ENCODE results near the gene NAT14. TPM values are rescaled to one million over a fixed set of nuclear protein-coding genes. Genes with fewer than 3 reads are reported as not detected.

NAT14 gene
- total RNA-seq, 1 experiment from 2014 or later: 55.3 TPM

DNA sequence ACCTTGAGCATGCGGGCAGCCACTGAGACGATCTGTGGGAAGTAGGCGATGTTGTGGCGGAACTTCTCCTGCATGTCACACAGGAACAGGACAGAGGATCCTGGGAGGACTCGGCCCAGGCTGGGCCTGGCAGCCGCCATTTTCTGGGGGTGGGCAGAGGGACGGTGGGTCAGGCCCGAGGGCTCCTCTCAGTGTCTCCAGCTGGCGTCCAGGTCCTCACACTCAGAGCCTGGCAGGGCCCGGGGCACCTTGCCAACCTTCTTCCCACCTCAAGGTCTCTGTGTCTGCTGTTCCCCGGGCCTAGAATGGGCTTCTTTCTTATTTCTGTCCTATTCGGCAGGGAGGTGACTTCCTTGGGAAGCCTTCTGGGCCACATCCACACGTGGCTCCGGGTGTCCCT lies 28.6 kb upstream of the NAT14 start (continued):
- TF ChIP-seq POLR2AphosphoS5 (IDR thresholded peaks at IDR 0.05; ENCODE audit: low read depth, low read length) (no peak), EZH2phosphoT487 (IDR thresholded peaks at IDR 0.05; ENCODE audit: borderline replicate concordance) (no peak), TCF7L2 (IDR thresholded peaks at IDR 0.05; ENCODE audit: borderline replicate concordance, extremely low read depth, insufficient read depth, insufficient read length) (no peak), CBX3 (IDR thresholded peaks at IDR 0.05; ENCODE audit: low read depth) (no peak), YY1 (IDR thresholded peaks at IDR 0.05; ENCODE audit: extremely low read depth, insufficient replicate concordance, low read depth, low read length) (no peak), SIN3A (IDR thresholded peaks at IDR 0.05; ENCODE audit: low read depth) (no peak), ELF1 (IDR thresholded peaks at IDR 0.05; ENCODE audit: borderline replicate concordance, low read depth) (no peak)

DNA sequence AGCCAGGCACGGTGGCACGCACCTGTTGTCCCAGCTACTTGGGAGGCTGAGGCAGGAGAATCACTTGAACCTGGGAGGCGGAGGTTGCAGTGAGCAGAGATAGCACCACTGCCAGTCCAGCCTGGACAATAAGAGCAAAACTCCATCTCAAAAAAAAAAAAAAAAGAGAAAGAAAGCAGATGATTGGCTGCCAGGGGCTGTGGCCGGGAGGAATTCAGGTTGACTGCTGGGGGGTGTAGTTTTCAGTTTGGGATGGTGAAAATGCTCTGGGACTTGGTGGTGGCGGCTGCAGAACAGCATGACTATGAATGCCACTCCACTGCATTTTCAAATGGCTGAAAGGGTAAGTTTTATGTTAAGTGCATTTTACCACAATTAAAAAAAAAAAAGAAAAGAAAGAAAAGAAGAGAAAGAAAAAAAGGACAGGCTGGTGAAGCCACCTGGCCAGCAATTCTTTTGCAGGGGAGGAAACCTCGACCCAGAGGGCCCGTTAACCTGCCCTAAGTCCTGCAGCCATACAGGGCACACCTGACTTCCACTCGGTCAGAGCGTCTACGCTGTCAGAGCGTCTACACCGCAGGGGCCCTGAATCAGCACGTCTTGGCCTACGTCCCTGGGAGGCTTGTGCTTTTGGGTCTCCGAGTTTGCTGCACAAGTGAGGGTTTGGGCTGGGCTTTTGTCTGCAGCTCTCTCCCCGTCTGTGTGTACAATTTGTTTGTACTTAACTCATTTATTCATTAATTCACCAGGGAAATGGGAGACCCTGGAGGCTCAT lies 27.1 kb upstream of the NAT14 start:
- Histone ChIP-seq H3K79me2 (ENCODE audit: insufficient read depth, low read length) (peaks cover 12% of the 10 kb centered on the region; the same call in 1 of the 2 replicates), H2AFZ (ENCODE audit: low read depth, low read length, poor library complexity, severe bottlenecking) (no peak overlapping the region), H3K9me3 (ENCODE audit: control insufficient read depth in 1 of 2, insufficient read depth in 1 of 2, low read depth in 1 of 2, low read length in 2 of 2) (no peaks in the 10 kb centered on the region), H3K27ac (ENCODE audit: low read depth, low read length) (no peak overlapping the region), H3K36me3 (ENCODE audit: control insufficient read depth in 1 of 2, insufficient read depth in 2 of 2, low read length in 2 of 2) (no peaks in the 10 kb centered on the region; a peak in 1 of 4 replicates), H4K20me1 (ENCODE audit: insufficient read depth) (no peaks in the 10 kb centered on the region), H3K4me2 (ENCODE audit: low read length) (no peak overlapping the region), H3K4me3 (replicated peaks in 1 of 2; ENCODE audit: low read depth in 1 of 2, low read length in 2 of 2) (no peak overlapping the region), H3K9me2 (ENCODE audit: insufficient read depth) (no peaks in the 10 kb centered on the region), H3K4me1 (ENCODE audit: control insufficient read depth in 1 of 2, insufficient read depth in 2 of 2, low read length in 2 of 2) (peaks cover 9 to 25% of the 10 kb centered on the region in 2 experiments), H3K27me3 (ENCODE audit: insufficient read depth, low read length) (no peaks in the 10 kb centered on the region), H3K9ac (ENCODE audit: low read length) (no peak overlapping the region)
- ATAC-seq: no peak
- intact Hi-C loops (cut with micrococcal nuclease): no loop called here
- no peak for DNase-seq (ENCODE audit: low read depth, low spot score)
- ChIA-PET POLR2A (no interaction called here), CTCF (no interaction called here), RAD21 (ENCODE audit: low non-redundant PET in 1 of 2, low total read pairs in 2 of 2, uncharacterized antibody in 2 of 2, unreplicated experiment in 2 of 2) (no interaction called here)
- TF ChIP-seq CBX3 (IDR thresholded peaks at IDR 0.05; ENCODE audit: low read depth) (no peak), ELF1 (IDR thresholded peaks at IDR 0.05; ENCODE audit: borderline replicate concordance, low read depth) (no peak), FOSL1 (IDR thresholded peaks at IDR 0.05; ENCODE audit: low read depth) (no peak), ZFX (IDR thresholded peaks at IDR 0.05) (no peak), CEBPB (IDR thresholded peaks at IDR 0.05; ENCODE audit: low read depth) (no peak), TCF7L2 (IDR thresholded peaks at IDR 0.05; ENCODE audit: borderline replicate concordance, extremely low read depth, insufficient read depth, insufficient read length) (no peak), RAD21 (IDR thresholded peaks at IDR 0.05; ENCODE audit: low read depth) (no peak), EZH2phosphoT487 (IDR thresholded peaks at IDR 0.05; ENCODE audit: borderline replicate concordance) (no peak), EGR1 (IDR thresholded peaks at IDR 0.05; ENCODE audit: low read depth) (no peak), SIN3A (IDR thresholded peaks at IDR 0.05; ENCODE audit: low read depth) (no peak), SP1 (IDR thresholded peaks at IDR 0.05; ENCODE audit: low read depth) (no peak), POLR2A (IDR thresholded peaks at IDR 0.05; ENCODE audit: borderline replicate concordance, extremely low read depth, insufficient read depth, insufficient read length) (no peak)
- TF ChIP-seq, protein P1, sequence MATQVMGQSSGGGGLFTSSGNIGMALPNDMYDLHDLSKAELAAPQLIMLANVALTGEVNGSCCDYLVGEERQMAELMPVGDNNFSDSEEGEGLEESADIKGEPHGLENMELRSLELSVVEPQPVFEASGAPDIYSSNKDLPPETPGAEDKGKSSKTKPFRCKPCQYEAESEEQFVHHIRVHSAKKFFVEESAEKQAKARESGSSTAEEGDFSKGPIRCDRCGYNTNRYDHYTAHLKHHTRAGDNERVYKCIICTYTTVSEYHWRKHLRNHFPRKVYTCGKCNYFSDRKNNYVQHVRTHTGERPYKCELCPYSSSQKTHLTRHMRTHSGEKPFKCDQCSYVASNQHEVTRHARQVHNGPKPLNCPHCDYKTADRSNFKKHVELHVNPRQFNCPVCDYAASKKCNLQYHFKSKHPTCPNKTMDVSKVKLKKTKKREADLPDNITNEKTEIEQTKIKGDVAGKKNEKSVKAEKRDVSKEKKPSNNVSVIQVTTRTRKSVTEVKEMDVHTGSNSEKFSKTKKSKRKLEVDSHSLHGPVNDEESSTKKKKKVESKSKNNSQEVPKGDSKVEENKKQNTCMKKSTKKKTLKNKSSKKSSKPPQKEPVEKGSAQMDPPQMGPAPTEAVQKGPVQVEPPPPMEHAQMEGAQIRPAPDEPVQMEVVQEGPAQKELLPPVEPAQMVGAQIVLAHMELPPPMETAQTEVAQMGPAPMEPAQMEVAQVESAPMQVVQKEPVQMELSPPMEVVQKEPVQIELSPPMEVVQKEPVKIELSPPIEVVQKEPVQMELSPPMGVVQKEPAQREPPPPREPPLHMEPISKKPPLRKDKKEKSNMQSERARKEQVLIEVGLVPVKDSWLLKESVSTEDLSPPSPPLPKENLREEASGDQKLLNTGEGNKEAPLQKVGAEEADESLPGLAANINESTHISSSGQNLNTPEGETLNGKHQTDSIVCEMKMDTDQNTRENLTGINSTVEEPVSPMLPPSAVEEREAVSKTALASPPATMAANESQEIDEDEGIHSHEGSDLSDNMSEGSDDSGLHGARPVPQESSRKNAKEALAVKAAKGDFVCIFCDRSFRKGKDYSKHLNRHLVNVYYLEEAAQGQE (IDR thresholded peaks at IDR 0.05; ENCODE audit: low read depth): no peak
- TF ChIP-seq, protein P2, sequence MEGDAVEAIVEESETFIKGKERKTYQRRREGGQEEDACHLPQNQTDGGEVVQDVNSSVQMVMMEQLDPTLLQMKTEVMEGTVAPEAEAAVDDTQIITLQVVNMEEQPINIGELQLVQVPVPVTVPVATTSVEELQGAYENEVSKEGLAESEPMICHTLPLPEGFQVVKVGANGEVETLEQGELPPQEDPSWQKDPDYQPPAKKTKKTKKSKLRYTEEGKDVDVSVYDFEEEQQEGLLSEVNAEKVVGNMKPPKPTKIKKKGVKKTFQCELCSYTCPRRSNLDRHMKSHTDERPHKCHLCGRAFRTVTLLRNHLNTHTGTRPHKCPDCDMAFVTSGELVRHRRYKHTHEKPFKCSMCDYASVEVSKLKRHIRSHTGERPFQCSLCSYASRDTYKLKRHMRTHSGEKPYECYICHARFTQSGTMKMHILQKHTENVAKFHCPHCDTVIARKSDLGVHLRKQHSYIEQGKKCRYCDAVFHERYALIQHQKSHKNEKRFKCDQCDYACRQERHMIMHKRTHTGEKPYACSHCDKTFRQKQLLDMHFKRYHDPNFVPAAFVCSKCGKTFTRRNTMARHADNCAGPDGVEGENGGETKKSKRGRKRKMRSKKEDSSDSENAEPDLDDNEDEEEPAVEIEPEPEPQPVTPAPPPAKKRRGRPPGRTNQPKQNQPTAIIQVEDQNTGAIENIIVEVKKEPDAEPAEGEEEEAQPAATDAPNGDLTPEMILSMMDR (IDR thresholded peaks at IDR 0.05 in 2 of 3, conservative IDR thresholded peaks at IDR 0.05 in 1 of 3; ENCODE audit: borderline replicate concordance in 1 of 3, insufficient read depth in 1 of 3, low read depth in 2 of 3, low read length in 2 of 3): no peak
- BruUV-seq (replicated peaks): no TSS peak
